Germinal center (tissue), 1 donor: ENCODE results near the gene SLC39A6.
"Not testable (repeated sequence)": the region's sequence is repeated elsewhere in the genome, so short reads cannot be mapped to it uniquely, and the experiment has no call there.

Experiments used
- DNase-seq: peaks from one replicate; pipeline ENCODE4 v3.0.0; 2012; ENCODE audit warnings: mixed read lengths, low spot score

Gene SLC39A6

GRCh38 chr18:36139245-36139644, 10.1 kb upstream of the SLC39A6 start:
- DNase-seq = no peak

- no peak for DNase-seq
Measured at GRCh38 chr18:36135264-36135663, 6.1 kb upstream of the SLC39A6 start.

- DNase-seq = no peak
Measured at GRCh38 chr18:36132756-36133155, 3.6 kb upstream of the SLC39A6 start.

GRCh38 chr18:36131692-36132483, 2.7 kb upstream of the SLC39A6 start:
- no peak for DNase-seq

- DNase-seq = no peak
Measured at GRCh38 chr18:36130883-36131653, 1.9 kb upstream of the SLC39A6 start.

- DNase-seq = no peak
Measured at GRCh38 chr18:36130039-36130831, 1.1 kb upstream of the SLC39A6 start.

GRCh38 chr18:36128907-36129299, 237 bp downstream of the SLC39A6 start:
- DNase-seq = no peak

GRCh38 chr18:36128530-36128870, 640 bp downstream of the SLC39A6 start:
- DNase-seq = no peak

GRCh38 chr18:36127836-36128529, 1.2 kb downstream of the SLC39A6 start:
- no peak for DNase-seq

GRCh38 chr18:36126668-36127067, 2.5 kb downstream of the SLC39A6 start:
- no peak for DNase-seq

GRCh38 chr18:36124841-36125240, 4.3 kb downstream of the SLC39A6 start:
- DNase-seq = no peak

GRCh38 chr18:36120297-36120696, 8.8 kb downstream of the SLC39A6 start:
- DNase-seq = no peak

GRCh38 chr18:36116771-36117170, 12.4 kb downstream of the SLC39A6 start:
- not testable (repeated sequence) for DNase-seq

- no peak for DNase-seq
Measured at GRCh38 chr18:36114738-36115137, 14.4 kb downstream of the SLC39A6 start.

- no peak for DNase-seq
Measured at GRCh38 chr18:36114251-36114650, 14.9 kb downstream of the SLC39A6 start.

- DNase-seq = no peak
Measured at GRCh38 chr18:36112302-36112701, 16.8 kb downstream of the SLC39A6 start.

GRCh38 chr18:36109737-36110136, 19.4 kb downstream of the SLC39A6 start:
- no peak for DNase-seq

GRCh38 chr18:36108601-36109000, 20.5 kb downstream of the SLC39A6 start:
- no peak for DNase-seq

GRCh38 chr18:36108196-36108595, 20.9 kb downstream of the SLC39A6 start:
- DNase-seq = no peak

GRCh38 chr18:36107477-36107876, 21.7 kb downstream of the SLC39A6 start:
- no peak for DNase-seq

GRCh38 chr18:36104749-36105148, 24.4 kb downstream of the SLC39A6 start:
- DNase-seq = no peak

GRCh38 chr18:36101943-36102342, 27.2 kb downstream of the SLC39A6 start:
- DNase-seq = no peak
